Coronary artery (tissue), 2 donors: Measurements from ENCODE around the gene STK24.
"Not testable (repeated sequence)": the region's sequence is repeated elsewhere in the genome, so short reads cannot be mapped to it uniquely, and the experiment has no call there.

Experiments used
- DNase-seq: peaks from one replicate; pipeline ENCODE4 v3.0.0-alpha.2; 2017; ENCODE audit warnings: low spot score
- H3K27ac ChIP-seq, 2 donors: fragments of 200-600 bp; sonication (generic); one replicate each; pipeline ENCODE4 v1.5.1; 2016 to 2019
- H3K4me3 ChIP-seq: fragments of 200-600 bp; sonication (generic); 2 replicates; pipeline ENCODE4 v1.5.1; 2016; ENCODE audit warnings: mild to moderate bottlenecking, moderate library complexity
- TF ChIP-seq, protein P1 (sequence below): fragments of 200-600 bp; sonication (generic); IDR thresholded peaks from one replicate; pipeline ENCODE4 v1.5.1; 2019; ENCODE audit warnings: antibody characterized with exemption

The STK24 gene

DNA sequence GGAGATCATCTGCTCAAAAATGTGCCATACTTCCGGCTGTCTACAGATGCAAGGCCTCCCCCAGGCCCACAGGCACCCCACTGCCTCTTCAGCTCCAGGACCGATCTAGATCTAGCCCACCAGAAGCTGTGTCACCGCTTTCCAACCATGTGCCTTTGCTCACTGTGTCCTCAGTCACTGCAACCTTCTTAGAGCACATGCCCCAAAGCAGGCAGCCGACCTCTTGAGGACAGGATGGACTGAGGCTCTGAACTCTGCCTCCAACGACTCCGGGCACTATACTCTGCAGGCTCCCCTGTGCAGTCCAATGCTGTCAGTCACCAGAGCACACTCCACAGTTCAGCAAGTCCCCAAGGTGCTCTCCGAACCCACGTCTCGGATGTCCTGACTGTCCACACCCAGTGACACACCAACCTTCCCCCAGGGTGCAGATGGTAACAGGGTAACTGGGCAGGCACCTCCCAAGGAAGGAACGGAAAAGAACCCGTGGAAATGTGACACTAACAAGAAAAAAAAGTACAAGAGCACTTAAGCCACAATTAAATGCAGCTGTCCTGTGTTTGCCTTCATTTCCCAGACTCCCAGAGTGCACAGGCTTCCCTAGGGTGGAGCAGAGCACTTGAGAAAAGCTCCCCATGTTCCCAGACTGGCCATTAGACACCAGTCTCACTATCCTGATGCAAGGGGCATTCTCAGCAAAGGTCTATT, 4.8 kb downstream of the STK24 start:
- Histone ChIP-seq H3K4me3 (peak overlapping the region; percentile 22), H3K27ac (peak overlapping the region in 1 of 2 donors; percentile 56)
- TF ChIP-seq, protein P1, sequence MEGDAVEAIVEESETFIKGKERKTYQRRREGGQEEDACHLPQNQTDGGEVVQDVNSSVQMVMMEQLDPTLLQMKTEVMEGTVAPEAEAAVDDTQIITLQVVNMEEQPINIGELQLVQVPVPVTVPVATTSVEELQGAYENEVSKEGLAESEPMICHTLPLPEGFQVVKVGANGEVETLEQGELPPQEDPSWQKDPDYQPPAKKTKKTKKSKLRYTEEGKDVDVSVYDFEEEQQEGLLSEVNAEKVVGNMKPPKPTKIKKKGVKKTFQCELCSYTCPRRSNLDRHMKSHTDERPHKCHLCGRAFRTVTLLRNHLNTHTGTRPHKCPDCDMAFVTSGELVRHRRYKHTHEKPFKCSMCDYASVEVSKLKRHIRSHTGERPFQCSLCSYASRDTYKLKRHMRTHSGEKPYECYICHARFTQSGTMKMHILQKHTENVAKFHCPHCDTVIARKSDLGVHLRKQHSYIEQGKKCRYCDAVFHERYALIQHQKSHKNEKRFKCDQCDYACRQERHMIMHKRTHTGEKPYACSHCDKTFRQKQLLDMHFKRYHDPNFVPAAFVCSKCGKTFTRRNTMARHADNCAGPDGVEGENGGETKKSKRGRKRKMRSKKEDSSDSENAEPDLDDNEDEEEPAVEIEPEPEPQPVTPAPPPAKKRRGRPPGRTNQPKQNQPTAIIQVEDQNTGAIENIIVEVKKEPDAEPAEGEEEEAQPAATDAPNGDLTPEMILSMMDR = no peak
- no peak for DNase-seq

DNA sequence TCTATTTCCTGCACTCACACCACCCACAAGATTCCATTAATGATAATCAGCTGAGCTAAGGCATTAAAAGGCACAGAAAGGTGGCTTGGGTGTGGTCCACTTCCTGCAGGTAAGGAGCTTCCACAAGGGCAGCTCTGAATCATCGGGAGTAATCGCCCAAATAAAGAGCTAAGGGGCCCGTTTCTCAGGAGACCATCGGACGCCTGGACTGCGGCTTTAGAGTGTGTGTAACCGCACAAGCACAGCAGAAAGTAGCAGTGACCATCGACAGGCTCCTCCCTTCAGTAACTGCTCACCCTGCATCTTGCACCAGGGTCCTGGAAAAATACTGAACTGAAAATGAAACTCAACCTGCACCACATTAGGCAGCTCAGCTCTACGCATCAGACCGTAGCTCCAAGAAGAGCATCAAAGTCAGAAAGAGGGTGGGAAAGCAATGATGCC, 6.0 kb downstream of the STK24 start:
- peak overlapping the region in 1 of 2 donors; percentile 51 for H3K27ac ChIP-seq
- TF ChIP-seq, protein P1 = no peak
- peak overlapping the region; percentile 35 for H3K4me3 ChIP-seq
- DNase-seq = no peak

DNA sequence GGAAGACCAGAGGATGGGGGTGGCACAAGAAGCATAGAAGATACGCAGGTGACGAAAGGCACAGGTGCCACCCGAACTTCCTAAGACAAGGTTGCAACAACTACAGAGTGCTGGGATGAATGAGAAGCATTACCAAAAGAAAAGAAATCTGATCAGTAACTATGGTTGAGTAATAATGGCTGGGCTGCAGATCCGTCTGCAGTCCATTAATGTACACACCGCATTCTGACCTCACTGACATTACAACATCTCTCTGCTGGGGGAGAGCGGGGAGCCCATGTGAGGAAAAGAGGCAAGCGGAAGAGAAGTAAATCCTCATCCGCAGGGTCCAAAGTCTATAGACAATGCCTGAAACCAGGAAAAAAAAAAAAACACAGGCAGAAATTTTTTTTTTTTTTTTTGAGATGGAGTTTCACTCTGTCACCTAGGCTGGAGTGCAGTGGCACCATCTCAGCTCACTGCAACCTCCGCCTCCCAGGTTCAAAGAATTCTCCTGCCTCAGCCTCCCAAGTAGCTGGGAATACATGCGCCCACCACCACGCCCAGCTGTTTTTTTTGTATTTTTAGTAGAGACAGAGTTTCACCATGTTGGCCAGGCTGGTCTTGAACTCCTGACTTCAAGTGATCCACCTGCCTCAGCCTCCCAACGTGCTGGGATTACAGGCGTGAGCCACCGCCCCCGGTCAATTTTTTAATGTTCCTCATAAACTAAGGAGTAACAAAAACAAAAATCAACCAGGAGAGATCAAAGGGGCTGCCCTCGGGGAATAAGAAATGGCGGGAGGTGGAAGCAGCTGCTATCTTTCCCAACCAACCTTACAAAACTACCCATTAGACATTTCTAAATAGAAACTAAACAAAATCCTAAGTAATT, 7.2 kb downstream of the STK24 start:
- not testable (repeated sequence) for DNase-seq

DNA sequence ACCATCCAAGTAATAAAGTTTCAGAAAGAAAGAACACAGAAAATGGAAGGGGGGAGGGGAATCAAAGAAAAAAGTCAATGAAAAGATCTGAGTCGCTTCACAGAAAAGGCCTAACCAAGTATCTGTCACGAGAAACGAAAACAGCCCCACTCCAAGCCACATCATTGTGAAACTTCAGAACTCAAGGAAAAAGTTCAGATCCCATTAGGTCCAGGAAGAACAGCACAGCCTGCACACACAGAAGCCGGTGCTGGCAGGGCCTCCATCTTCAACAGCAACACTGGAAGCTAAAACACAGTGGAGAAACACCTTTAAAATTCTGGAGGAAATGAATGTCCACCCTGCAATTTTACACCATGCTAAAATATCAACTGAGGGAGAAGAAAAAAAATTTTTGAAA, 8.0 kb downstream of the STK24 start:
- no peak for DNase-seq
- no peak overlapping the region for H3K27ac ChIP-seq
- TF ChIP-seq, protein P1 = no peak
- H3K4me3 ChIP-seq = no peak overlapping the region

More for the DNA sequence above, 7.2 kb downstream of the STK24 start:
- H3K27ac ChIP-seq, H3K4me3 ChIP-seq: not testable (repeated sequence)

DNA sequence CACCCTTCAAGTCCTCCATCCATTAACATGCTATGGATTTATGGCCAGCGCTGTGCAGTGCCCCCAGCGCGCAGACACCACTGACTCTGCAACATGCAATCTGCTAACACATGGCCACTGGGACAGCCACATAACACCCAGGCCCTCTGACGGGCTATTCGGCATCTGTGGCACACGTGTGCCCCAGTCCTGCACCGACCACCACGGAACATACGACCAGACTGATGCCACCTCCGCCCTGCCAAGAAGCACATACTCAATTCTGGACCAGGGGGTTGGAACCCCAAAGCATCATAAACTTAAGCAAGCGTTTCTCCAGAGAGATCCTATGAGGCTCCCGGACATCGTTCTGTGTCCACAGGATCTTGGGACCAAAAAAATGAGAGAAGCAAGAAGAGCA, 9.8 kb downstream of the STK24 start:
- DNase-seq = no peak
- TF ChIP-seq, protein P1 = no peak
- Histone ChIP-seq H3K4me3 (no peak overlapping the region), H3K27ac (no peak overlapping the region)

DNA sequence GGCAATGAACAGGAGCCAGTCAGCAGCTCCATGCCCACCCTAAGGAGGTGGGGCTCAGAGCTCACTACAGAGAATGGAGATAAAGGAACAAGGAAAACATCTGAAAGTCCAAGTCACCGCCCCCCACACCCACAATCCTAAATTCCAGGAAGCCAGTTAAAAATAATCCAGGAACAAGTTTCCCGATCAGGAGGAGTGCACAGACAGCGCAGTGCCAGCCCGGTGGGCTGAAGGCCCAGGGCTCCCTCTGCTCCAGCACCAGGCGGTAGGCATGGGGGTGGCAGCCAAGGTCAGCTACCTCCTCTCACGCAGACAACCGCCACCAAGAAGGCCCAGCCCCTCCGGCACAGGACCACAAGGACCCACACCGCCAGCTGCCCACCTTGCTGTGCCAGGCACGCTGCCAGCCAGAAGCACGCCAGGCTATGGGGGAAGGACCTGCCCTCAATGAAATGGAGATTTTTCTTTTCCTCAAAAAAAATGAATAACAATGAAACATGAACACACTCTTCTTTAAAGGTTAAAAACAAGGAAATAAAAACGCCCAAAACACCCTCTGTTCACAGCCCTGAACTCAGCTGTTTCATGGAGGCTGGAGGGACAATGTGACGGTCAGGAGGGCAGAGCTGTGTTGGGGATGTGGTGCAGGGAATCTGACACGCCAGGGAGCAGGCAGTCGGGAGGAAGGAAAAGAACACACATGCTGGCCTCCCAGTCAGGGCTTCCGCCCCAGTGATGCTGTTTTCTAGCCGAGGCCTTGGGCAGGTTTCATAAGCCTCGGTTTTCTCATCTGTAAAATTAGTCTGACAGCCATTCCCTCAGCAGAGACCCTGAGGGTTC, 11.0 kb downstream of the STK24 start:
- TF ChIP-seq, protein P1 = no peak
- H3K4me3 ChIP-seq = peak overlapping the region; percentile 58
- no peak for DNase-seq
- peak overlapping the region; percentile 57 to 77 for H3K27ac ChIP-seq

DNA sequence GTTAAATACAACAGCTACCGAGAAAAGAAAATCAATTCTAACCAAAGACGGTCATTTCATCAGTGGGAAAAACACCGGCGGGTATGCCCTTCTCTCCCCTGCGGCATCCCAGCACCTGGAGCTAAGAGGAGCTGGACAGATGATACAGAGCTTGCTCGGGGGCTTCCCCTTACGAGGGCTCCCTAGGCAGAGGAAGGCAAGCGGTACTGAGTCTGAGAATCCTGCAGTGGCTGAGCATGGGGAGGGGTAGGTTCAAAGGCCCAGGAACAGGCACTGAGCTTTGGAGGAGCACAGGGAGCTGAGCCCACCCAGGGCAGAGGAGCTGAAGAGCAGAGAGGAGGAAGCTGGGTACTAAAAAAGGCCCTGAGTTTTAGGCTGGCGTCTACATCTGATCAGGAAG, 12.7 kb downstream of the STK24 start:
- TF ChIP-seq, protein P1 = no peak
- H3K27ac ChIP-seq = peak overlapping the region in 1 of 2 donors; percentile 13
- H3K4me3 ChIP-seq = no peak overlapping the region
- no peak for DNase-seq
